ENCODE results near the gene TAS2R39.

GRCh38 chr7:143185551-143185950 lies 2.3 kb downstream of the TAS2R39 start:
- no peak for TF ChIP-seq CTCF (conservative IDR thresholded peaks at IDR 0.05; ENCODE audit: low read depth in 2 of 2)
- TF ChIP-seq EZH2 (IDR thresholded peaks at IDR 0.05; ENCODE audit: low read depth, unreplicated experiment): no peak
- TF ChIP-seq JUNB (IDR thresholded peaks at IDR 0.05; ENCODE audit: unreplicated experiment): no peak
- no peak for TF ChIP-seq EZH2phosphoT487 (IDR thresholded peaks at IDR 0.05; ENCODE audit: unreplicated experiment)

All from GM23338 (cell line).